Epithelial cell of prostate (primary cell): ENCODE results near the gene LBR.

Experiments used
- DNase-seq: peaks from one replicate; pipeline ENCODE4 v3.0.0-alpha.2; 2011; ENCODE audit warnings: low read depth, low spot score
- H3K27ac ChIP-seq: fragments of 450-650 bp; 2 replicates; pipeline ENCODE4 v1.5.1; 2017; ENCODE audit warnings: mild to moderate bottlenecking

LBR gene

DNA sequence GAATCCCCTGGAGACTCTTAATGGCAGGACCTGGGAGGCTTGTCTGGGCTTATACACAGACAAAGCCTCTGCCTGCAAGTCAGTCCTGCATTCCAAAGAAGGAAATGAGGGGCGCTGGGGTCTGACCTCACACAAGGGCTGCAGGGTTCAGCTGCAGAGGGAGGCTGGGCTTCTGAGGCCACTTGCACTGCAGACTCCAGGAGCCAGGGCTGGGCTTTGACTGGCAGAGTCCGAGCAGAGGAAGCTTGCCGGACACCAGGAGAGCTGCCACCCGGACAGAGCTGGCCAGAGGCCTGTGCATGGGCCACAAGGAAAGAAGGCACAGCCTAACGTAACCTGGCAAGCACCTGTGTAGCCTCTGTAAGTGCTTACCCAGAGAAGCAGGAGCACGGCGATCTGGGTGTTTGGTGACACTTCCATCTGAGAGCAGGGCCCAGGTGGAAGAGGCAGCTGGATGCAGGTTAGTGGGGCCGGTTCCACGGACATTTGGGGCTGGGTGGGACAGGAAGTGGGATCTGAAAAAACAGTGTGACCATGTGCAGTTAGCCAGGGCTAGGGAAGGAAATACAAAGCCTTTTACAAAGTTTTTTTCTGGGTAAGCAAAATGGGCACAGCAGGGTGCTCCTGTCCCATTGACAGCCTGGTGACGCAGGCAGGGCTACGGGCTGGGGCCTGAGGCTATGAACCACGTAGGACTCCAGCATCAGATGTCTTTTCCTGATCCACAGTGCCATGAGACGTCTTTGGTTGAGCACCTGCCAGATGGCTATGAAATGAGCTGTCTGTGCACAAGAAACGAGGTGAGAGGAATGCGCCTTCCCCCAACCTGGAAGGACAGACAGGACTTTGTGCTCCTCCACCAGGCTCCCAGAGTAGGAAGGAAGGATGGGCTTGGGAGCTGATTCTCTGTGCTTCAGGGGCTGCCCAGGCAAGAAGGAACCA is 37.3 kb upstream of the LBR start:
- no peak for DNase-seq
- H3K27ac ChIP-seq = no peak overlapping the region

DNA sequence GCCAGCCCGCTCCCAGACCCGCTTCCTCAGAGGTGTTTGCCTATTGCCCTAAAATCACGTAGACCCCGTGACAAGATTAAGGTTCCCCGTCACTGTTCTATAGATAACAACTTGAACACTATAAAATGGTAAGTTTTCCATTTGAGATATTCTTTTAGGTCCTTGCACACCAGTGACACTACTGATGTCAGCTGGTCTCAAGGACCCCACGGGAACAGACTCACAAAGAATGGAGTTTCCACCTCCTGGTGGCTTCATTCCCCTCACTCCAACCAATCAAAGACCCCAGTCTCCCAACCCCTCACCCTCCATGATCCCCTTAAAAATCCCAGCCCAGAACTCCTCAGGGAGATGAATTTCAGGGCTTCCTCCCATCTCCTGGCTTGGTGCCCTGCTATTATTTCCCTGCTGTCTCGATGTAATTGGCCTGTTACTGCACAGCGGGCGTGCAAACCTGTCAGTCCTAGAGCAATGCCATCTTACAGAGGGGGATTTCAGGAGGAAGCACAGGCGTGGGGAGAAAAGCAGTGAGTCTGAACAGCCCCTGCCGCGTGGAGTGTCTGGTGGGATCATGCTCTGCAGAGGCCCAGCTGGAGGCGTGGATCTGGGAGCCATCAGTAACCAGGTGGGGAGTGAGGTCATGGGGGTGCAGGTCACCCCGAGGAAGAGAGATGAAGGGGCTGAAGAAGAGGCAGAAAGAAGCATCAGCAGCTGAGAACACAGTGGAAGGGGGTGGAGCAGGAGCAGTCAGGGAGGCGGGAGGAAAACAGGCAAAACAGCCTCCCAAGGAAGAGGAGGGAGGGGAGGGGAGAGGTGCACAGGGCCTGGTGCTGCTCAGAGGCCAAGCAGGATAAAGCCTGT is 35.1 kb upstream of the LBR start:
- no peak for DNase-seq
- no peak overlapping the region for H3K27ac ChIP-seq

DNA sequence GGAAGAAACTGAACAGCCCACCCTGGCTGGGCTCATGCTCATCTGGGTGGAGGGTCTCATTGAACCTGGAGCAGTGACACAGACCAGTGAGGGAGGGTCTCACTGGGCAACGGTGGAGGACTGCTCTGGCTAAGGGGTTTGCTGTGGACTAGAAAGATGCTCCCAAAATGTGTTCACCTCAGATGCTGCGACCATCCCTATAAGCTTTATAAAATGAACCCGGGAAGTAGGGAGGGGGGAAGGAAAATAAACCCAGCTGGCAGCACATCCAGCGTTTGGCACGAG is 34.5 kb upstream of the LBR start:
- H3K27ac ChIP-seq = no peak overlapping the region
- DNase-seq = no peak

DNA sequence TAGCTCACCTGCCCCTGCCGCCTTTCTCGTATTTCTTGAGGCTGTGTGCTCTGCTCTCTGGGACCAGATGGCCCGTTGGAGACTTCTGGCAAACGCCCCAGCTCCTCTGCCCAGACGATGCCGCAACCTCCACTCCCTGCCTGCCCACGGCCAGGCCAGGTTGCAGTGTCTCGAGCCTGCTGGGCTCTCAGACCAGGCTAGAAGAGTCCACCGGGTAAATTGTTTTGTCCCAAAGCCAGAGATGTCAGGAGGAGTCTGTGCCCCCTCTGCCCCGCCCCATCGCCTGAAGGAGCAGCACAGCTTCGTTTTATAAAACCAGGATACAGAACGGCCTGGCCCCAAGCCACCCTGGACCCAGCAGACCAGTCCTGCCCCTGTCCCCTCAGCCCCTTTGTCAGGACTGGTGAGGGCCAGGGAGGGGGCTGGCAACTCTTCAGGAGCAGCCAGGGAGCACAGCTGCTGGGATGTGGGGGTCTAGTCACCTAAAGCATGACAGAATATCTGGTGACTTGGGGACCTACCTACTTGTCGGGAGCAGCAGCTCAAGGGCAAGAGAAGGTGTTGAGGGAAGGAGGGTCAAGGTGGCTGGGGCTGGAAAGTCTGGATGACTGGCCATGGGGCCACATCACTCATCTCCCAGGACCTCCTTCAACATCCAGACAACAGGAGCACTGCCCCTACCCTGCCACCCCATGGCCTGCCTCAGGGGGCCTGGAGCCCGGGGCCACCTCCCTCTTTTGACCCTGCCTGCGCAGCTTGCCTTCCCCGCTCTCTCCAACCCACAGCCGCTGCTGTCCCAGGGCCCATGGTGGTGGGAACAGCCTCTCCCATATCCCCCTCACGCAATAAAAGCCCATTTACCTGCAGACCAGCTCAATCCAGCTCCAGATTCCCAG is 33.9 kb upstream of the LBR start:
- H3K27ac ChIP-seq = no peak overlapping the region
- no peak for DNase-seq

DNA sequence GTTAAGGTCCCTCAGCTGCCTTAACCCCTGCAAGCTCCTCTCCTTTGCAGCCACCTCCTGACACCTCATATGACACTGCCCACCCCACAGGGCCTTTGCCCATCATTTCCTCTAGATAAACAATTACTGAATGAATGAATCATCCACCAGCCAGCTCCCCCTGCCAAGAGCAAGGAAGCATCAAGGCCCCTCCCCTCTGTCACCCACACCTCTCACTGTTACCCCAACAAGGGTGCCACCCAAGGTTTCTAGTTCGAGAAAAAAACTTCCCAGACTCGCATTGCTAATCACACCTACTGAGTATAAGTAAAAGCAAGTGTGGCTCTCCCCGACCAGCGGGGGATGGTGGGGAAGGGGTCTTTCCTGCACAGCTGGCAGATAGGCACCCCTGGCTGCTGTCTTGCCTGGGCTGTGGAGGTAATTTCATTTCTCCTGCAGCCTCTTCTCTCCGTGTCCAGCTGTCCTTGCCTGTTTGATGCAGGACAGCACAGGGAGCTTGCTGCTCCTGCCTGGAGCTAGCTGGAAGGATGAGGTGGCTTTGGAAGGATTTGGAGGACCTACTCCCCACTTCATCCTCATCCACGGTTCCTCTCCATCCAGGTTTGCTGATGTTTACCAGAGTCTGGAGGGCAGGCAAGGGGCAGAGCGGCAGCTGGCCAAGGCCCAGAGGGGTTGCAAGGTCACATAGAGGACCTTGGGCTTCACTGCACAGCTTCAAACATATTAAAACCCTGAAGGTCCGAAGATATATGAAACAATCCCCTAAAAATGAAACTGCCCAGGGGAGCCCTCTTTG is 33.1 kb upstream of the LBR start:
- no peak overlapping the region for H3K27ac ChIP-seq
- DNase-seq = no peak

DNA sequence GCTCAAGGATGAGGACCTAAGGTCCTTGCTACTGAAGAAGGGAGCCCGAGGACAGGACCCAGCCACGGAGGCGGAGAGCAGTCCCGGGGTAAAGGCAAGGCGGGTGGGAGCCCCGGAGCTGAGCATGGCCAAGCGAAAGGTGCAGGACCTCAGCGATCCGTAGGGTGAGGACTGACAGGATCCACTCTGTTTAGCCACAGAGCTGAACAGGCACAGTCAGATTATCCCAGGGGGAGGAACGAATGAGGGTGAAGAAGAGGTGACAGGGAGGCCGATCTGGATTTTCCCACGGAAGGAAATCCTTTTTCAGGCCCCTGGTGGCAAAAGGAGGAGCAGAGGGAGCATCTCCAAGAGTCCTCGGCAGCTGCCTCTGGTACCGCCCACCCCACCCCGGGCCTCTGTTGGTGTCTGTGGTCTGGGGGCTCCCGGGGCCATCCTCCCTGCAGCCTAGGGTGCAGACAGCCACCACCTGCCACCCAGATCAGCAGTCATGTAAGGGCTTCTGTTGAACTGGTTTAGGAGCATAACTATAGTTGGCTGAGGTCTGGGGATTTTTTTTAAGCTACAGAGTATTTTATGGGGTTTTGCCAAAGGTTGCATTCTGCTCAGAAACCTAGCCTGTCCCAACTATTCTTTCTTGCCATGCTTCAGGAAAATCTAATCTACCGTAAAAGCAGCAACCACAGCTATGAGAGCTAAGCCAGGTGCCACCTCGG is 32.3 kb upstream of the LBR start:
- no peak for DNase-seq
- H3K27ac ChIP-seq = no peak overlapping the region

DNA sequence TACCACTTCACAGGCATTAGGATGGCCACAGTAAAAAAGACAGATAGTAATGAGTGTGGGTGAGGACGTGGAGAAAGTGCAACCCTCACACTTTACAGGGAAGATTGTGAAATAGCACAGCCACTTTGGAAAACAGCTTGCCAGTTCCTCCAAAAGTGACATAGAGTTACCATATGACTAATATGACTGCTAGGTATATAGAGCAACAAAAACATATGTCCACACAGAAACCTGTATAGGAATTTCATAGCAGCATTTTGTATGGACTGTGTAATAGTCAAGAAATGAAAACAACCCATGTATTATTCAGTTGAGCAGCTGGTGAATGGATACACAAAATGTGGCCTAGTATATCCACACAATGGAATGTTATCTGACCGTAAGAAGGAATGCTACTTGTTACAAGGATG is 30.4 kb upstream of the LBR start:
- H3K27ac ChIP-seq = no peak overlapping the region
- DNase-seq = no peak

DNA sequence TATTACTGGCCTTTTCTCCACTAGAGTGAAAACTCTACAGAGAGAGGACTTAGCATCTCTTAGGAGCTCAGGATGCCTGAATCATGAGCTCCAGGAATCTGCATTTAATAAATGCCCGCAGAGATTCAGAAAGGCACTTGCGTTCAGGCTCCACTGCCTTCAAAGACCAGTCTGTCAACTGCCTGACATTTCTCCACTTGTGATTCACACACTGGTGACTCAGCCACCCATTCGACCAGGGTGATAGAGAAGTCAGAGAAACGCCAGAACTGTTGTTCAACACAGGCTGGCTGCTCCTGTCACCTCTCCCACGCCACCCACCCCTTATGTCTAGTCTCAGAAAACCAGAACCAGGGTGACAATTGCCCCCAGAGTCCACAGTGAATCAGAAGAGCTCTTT is 26.9 kb upstream of the LBR start:
- peak; percentile 77 for DNase-seq
- H3K27ac ChIP-seq = peak overlapping the region; percentile 82

DNA sequence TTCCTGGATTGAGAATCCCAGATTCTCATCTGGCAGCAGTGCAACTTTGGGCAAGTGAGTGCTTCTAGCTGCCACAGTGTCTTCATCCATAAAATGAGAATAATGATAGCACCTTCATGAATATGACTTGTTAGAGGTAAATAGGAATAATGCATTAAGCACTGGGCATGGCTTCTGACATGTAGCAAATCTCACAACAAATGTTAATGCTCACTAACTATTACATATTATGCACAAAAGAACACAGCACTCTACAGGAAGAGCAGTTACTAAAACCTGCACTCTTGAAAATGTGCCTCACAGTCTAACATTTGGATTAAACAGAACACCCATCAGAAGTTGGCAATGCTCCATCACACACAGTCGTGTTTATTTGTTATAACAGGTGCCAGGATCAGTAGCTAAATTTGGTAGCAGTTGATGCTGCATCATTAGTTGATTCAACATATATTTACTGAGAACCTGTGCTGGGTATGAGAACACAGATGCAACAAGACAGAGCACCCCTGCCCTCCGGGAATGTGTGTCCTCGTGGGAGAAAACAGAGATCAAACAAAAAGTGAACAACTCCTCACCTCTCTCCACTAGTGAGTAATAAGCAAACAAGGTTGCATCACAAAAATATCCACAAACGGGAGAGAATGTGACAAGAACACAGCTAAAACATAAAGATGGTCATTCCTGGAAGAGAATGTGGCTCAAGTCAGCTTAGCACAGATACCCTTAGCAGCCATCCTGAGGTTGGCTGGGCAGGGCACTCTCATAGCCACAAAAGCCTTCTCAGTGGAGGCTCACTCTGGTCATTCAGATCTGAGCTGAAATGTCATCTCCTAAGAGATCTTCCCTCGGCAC is 26.2 kb upstream of the LBR start:
- DNase-seq = peak; percentile 75
- peak overlapping the region; percentile 82 for H3K27ac ChIP-seq

DNA sequence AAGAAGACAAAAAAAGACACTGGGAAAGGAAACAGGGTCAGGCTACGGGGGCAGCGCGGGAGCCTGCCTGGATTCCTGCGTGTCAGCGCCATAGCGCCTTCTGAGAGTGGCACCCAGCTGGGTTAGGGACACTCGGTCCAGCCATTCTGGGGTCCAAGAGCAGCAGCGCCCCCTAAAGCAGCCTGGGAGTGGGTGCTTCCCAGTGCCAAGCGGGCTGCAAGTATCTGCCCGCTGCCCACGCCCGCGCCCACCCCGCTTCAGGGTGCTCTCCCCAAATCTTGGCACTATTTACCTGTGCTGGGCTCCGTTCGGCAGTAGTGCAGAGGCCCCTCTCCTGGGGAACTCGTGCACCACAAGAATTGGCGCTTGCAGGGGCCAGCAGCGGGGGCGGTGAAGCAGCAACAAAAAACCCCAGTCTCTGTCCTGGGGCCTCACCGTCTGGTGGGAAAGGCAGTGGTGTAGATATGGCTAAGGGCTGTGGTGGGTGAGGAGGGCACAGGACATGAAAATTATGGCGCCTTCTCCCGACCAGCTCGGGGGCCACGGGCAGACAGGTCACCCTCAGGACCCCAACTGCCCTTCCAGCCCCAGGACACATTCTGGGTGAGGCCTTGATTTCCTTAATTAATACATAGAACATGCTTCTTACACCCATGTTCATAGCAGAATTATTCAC is 24.1 kb upstream of the LBR start:
- DNase-seq = no peak
- no peak overlapping the region for H3K27ac ChIP-seq

DNA sequence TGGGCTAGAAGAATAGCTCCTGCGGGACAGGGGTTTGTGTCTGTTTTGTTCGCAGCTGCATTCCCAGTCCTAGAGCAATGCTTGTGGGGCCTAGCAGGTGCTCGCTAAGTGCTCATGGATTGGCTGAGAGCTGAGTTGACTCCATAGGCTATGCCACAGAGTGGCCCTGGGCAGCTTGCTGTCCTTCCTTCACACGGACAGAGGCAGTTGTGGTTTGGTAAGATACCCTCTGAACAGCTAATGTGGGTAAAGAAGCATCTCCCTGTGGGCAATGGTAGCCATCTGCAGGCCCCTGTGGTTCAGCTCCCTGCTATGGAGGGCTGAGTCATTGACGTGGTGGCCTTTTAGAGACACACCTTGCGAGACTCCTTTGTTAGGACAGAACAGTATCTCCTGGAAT is 23.5 kb upstream of the LBR start:
- peak overlapping the region; percentile 46 for H3K27ac ChIP-seq
- DNase-seq = no peak

DNA sequence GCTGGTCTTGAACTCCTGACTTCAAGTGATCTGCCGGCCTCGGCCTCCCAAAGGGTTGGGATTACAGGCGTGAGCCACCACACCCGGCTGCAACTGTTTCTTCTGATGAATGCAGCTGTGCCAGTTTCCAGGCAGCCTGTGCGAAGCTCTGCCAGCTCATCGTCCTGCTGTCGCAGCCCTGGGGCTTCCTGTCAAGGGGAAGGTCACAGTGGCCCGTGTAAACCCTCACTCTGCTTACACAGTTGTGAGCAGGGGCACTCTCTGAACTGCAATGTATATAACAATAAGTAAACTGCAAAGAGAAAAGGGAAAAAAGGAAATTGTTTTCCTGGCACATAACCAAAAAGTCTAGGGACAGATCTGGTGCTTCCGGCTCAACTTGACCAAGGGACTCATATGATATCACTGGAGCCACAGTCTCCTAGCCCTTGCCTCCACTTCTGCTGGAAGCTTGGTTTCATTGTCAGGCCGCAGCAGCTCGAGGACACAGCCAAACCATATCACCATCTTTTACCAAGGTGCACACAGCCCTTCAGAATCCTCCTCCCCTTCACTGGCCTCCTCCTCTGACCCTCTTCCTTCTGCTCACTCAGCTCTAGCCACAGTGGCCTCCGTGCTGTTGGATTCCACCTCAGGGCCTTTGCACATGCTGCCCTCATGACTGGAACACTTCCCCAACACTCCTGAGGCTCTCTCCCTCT is 22.8 kb upstream of the LBR start:
- DNase-seq = no peak
- peak overlapping the region; percentile 46 for H3K27ac ChIP-seq

DNA sequence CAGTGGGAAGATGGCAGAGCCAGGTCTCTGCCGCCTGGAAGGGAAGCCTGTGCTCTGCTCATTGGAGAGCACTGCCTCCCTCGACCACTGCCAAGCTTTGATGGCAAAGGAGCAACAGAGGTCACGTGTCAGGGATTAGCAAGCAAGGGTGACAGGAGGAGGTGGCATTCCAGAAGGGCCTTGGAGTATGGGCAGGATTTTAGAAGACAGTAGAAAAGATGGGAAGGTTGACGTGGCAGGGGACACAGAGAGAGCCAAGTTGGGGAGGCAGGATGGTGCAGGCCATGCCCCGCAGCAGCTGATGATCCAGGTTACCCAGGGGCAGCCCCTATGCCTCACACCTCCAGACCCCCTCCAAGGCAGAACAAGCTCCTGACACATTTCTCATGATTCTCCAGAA is 21.9 kb upstream of the LBR start:
- no peak for DNase-seq
- H3K27ac ChIP-seq = peak overlapping the region; percentile 46

DNA sequence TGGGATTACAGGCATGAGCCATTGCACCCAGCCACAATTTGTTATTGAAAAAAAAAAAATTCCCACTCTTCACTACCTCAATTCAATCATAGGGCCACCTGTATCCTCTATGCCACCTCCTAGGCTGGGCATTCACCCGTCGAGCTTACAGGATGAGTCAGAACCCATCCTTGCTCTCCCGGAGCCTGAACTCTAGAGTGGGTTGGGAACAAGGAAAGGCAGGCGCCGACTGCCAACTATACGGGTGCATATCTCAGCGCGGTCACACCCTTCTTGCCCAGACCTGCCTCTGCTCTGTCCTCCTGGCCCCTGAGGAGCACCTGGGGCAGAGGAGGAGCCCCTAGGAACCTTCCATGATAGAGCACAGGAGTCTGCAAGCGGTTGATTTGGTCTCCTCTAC is 21.4 kb upstream of the LBR start:
- peak; percentile 90 for DNase-seq
- peak overlapping the region; percentile 46 for H3K27ac ChIP-seq

DNA sequence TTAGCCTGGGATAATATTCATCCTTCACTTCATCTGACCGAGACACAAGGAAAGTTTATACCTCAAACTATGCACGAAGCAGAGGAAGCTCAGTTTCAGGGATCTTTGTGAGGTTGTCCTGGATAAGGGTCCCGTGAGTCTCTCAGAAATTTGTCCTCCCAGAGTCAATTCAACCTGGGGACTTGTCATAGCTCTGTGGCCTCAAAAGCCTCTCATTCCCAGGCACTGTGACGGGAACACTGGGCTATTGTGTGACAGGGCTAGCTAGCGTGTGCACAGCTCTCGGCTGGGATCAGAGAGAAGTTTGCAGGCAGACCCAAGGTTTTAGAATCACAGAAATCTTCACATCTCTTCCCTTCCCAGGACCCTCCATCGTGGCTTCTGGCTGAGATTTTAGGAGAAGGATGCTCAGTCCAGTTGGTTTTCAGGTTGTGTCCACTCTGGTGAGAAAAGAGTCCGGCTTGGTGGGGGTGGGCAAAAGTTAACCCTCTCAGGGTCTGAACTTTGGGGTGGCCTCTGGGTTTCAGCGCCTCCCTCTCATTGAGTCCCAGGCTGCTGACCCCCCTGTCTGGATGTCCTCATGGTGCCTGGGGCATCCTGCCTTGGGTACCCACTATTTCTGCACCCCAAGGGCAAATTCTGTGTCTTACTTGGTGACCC is 20.4 kb upstream of the LBR start:
- DNase-seq = no peak
- no peak overlapping the region for H3K27ac ChIP-seq

DNA sequence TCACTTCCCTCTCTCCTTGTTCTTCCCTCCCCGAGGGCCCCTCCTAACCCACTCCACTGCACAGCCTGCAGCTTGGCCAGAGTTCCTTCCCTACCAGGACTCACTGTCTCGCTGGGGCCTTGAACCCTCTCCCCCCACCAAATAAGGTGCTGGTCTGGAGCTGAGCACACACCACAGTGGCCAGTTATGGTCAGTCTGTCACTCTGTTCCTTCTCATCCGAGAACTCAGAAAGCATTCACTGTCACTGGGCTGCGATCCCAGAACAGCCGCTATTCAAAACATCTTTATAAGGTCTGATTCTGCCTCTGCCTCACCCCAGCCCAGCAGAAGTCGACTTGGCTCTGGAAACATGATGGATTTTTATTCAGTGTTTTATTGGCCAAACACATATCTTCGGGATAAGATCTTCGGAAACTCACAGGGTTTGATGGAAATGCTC is 19.8 kb upstream of the LBR start:
- no peak overlapping the region for H3K27ac ChIP-seq
- DNase-seq = no peak
